Measurements from ENCODE around the gene SOCS4.
"Not testable (repeated sequence)": the region's sequence is repeated elsewhere in the genome, so short reads cannot be mapped to it uniquely, and the experiment has no call there.

The SOCS4 gene

GRCh38 chr14:55071870-55072640, 45.0 kb downstream of the SOCS4 start:
- peak; percentile 79 to 93 for DNase-seq (ENCODE audit: low read depth in 2 of 2)
- TF ChIP-seq CTCF (IDR thresholded peaks at IDR 0.05; ENCODE audit: low read depth, low read length) = no peak
- H3K4me3 ChIP-seq (replicated peaks in 1 of 2; ENCODE audit: low read depth in 2 of 2, low read length in 2 of 2) = no peak overlapping the region

GRCh38 chr14:55073856-55074255, 46.8 kb downstream of the SOCS4 start:
- H3K4me3 ChIP-seq (replicated peaks in 1 of 2; ENCODE audit: low read depth in 2 of 2, low read length in 2 of 2) = no peak overlapping the region
- TF ChIP-seq CTCF (IDR thresholded peaks at IDR 0.05; ENCODE audit: low read depth, low read length) = no peak
- DNase-seq (ENCODE audit: low read depth in 2 of 2) = peak; percentile 60 to 79

- H3K4me3 ChIP-seq (replicated peaks in 1 of 2; ENCODE audit: low read depth in 2 of 2, low read length in 2 of 2) = no peak overlapping the region
- peak; percentile 24 to 27 for DNase-seq (ENCODE audit: low read depth in 2 of 2)
- no peak for TF ChIP-seq CTCF (IDR thresholded peaks at IDR 0.05; ENCODE audit: low read depth, low read length)
Measured at GRCh38 chr14:55074662-55075061, 47.6 kb downstream of the SOCS4 start.

- peak; percentile 26 to 51 for DNase-seq (ENCODE audit: low read depth in 2 of 2)
- no peak overlapping the region for H3K4me3 ChIP-seq (replicated peaks in 1 of 2; ENCODE audit: low read depth in 2 of 2, low read length in 2 of 2)
- no peak for TF ChIP-seq CTCF (IDR thresholded peaks at IDR 0.05; ENCODE audit: low read depth, low read length)
Measured at GRCh38 chr14:55075628-55076175, 48.7 kb downstream of the SOCS4 start.

- TF ChIP-seq CTCF (IDR thresholded peaks at IDR 0.05; ENCODE audit: low read depth, low read length) = no peak
- no peak overlapping the region for H3K4me3 ChIP-seq (replicated peaks in 1 of 2; ENCODE audit: low read depth in 2 of 2, low read length in 2 of 2)
- peak; percentile 61 to 66 for DNase-seq (ENCODE audit: low read depth in 2 of 2)
Measured at GRCh38 chr14:55077170-55078151, 50.4 kb downstream of the SOCS4 start.

GRCh38 chr14:55079961-55080360, 52.9 kb downstream of the SOCS4 start:
- not testable (repeated sequence) for H3K4me3 ChIP-seq (replicated peaks in 1 of 2; ENCODE audit: low read depth in 2 of 2, low read length in 2 of 2); DNase-seq (ENCODE audit: low read depth in 2 of 2)

Measured in cardiac fibroblast (primary cell).